Fibroblast of the aortic adventitia (primary cell): ENCODE results near the gene COL9A3. TPM values are rescaled to one million over a fixed set of nuclear protein-coding genes. Genes with fewer than 3 reads are reported as not detected.
"Not testable (repeated sequence)": the region's sequence is repeated elsewhere in the genome, so short reads cannot be mapped to it uniquely, and the experiment has no call there.

Source experiments
- DNase-seq: peaks from one replicate; pipeline ENCODE4 v3.0.0-alpha.2; 2010; ENCODE audit warnings: low read depth
- H3K4me3 ChIP-seq: 2 replicates; pipeline ENCODE4 v1.5.1; 2011; ENCODE audit warnings: low read depth, mild to moderate bottlenecking, control low read depth, low read length, moderate library complexity
- total RNA-seq: library from RNA; depleted of rRNA; stranded (reverse); fragments of >200 nt; gene quantifications from 2 replicates; pipeline ENCODE4 v1.2.3, GENCODE V29; 2012; ENCODE audit warnings: low replicate concordance
- TF ChIP-seq, protein P1 (sequence below): IDR thresholded peaks from 2 replicates; pipeline ENCODE4 v1.5.1; 2011; ENCODE audit warnings: mild to moderate bottlenecking, low read length, control low read depth, inconsistent platforms; ENCODE audit not compliant: insufficient read depth

Gene COL9A3
- total RNA-seq, 1 donor = 0.36 TPM

DNA sequence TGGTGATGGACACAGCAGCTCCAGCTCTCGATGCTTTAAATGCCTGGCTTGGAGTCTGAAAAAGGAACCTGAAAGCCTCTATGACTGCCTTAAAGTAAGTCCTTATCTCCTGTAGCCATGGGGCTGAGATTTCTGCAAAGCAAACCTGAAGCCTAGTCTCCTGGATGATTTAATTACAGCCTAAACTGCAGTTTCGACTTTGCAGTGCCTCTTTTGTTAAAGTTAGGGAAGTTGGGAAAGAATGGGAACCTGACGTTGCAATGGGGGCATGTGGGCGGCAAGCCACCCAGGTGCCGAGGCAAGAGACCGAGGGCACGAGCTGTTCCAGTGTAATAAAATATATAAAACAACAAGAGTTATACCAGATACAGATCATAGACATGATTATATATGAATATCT lies 56.4 kb downstream of the COL9A3 start:
- DNase-seq = no peak
- no peak overlapping the region for H3K4me3 ChIP-seq
- TF ChIP-seq, protein P1, sequence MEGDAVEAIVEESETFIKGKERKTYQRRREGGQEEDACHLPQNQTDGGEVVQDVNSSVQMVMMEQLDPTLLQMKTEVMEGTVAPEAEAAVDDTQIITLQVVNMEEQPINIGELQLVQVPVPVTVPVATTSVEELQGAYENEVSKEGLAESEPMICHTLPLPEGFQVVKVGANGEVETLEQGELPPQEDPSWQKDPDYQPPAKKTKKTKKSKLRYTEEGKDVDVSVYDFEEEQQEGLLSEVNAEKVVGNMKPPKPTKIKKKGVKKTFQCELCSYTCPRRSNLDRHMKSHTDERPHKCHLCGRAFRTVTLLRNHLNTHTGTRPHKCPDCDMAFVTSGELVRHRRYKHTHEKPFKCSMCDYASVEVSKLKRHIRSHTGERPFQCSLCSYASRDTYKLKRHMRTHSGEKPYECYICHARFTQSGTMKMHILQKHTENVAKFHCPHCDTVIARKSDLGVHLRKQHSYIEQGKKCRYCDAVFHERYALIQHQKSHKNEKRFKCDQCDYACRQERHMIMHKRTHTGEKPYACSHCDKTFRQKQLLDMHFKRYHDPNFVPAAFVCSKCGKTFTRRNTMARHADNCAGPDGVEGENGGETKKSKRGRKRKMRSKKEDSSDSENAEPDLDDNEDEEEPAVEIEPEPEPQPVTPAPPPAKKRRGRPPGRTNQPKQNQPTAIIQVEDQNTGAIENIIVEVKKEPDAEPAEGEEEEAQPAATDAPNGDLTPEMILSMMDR = no peak

DNA sequence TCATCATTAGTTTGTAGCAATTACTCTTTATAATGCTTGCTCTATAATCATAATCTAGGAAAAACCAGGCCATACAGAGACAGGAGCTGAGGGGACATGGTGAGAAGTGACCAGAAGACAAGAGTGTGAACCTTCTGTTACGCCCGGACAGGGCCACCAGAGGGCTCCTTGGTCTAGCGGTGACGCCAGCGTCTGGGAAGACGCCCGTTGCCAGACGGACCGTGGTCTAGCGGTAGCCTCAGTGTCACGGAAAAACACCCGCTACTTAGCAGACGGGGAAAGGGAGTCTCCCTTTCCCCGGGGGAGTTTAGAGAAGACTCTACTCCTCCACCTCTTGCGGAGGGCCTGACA lies 56.8 kb downstream of the COL9A3 start:
- TF ChIP-seq, protein P1 = peak; percentile 56
- DNase-seq = peak; percentile 49
- not testable (repeated sequence) for H3K4me3 ChIP-seq

DNA sequence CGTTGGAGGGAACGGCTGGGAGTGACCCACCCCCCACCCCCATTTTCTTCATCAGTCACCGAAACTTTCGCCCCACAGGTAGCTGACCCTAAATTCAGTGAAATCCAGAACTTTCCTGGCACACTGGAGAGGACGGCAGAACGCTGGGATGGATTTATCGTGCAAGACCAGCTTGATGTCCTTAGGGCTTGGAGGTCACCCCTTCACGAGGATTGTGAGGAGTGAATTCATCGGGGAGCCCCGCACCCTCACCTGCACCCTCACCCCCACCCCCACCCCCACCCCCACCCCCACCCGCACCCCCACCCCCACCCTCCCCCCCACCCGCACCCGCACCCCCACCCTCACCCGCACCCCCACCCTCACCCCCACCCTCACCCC lies 58.1 kb downstream of the COL9A3 start:
- TF ChIP-seq, protein P1 = no peak
- no peak for DNase-seq
- H3K4me3 ChIP-seq = no peak overlapping the region

DNA sequence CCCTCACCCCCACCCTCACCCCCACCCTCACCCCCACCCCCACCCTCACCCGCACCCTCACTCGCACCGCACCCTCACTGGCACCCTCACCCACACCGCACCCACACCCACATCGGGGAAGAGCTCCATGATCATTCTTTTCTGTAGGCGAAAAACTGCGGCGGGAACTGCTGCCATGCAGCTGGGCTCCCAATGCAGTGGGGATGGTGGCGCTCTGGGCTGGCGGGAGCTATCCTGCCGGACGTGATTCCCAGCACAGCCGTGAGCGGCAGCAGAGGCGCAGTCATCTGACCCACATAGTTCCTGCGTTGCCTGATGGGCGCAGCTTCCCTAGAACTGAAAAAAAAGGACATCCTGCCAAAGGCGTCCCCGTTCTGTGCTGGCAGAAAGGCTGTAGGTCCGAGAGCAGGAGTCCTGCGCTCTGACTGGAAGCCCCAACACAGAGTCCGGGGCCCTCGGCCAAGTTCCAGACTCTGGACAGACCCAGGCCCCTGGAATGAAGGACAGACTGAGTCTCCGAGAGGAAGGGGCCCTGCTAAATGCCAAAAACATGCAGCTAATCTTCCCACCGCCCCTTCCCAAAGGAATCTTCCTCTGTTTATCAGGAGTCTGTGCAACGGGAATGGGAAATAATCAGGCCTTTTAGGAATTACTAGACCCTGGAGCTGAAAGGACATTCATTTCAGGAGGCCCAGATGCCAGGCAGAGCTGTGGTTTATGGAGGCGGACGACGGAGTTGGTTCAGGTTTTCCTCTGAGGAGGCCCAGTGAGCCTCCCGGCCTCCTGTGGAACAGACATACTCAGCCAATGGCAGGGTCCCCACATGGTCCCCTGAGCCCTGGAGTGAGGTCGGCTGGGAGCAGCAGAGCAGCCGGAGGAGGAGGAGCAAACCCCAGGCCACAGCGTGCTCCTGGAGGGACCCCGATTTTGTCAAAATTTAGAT lies 58.8 kb downstream of the COL9A3 start:
- TF ChIP-seq, protein P1 = peak; percentile 63
- H3K4me3 ChIP-seq = peak overlapping the region; percentile 48
- peak; percentile 87 for DNase-seq

DNA sequence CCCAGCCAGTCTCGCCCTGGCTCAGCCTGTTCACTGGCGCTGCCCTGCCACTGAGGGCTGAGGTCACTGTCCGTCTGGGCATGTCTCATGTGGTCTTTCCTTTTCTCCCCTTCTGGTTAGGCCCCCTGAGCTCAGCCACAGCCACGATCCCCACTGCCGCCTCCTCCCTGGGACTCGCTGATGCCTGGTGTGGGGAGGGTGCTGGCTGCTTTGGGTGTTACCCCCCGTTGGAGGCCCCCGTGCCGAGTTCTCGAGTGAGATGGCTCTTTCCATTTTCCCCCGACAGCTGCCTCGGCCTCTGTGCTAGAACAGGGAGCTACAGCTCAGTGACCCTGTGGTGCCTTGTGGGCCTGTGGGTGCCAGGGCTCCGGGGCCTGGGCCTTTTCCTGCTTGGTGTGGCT lies 59.7 kb downstream of the COL9A3 start:
- H3K4me3 ChIP-seq = no peak overlapping the region
- no peak for DNase-seq
- TF ChIP-seq, protein P1 = no peak

DNA sequence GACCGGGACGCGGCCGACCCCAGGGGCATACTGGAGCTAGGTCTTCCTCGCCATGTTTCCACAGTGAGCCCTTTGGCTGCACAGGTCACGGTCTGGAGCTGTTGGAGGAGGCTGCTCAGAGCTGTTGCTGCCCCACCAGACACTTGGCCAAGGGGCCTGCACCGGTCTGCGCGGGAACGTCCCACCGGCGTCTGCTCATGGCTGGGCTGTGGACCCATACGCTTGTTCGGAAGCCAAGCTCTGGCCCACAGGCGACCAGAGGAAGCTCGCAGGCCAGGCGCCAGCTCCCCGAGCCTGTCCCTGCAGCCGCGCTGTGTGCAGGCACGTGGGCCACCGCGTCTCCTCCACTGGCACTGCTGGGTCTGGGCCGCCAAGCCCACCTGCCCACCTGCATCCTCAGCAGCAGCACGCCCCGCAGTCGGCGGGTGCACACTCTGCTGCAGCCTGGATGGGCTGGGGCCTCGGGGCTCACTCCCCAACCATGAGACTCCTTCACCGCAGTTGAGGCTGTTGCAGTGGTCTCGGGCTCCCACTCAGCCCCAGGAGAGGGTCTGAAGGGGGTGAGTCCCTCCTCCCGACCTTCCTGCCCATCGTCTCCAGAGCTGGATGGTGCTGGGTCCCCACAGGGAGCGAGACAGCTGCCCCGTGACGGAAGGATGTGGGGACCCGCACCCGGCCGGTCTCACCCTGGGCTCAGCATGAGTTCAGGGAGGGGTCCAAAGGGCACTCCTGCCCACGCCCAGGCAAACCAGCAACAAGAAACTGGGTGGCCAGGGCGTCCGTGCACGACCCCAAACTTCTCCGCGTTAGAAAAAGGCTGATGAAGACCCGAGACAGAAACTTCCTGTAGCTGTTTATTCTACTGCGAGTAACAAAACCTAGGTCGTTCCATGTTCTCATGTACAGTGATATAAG lies 60.3 kb downstream of the COL9A3 start:
- TF ChIP-seq, protein P1 = no peak
- no peak overlapping the region for H3K4me3 ChIP-seq
- DNase-seq = peak; percentile 63
